NB4 (cell line): ENCODE data around the gene SLC41A3.

ENCODE experiments used
- DNase-seq: peaks from one replicate; pipeline ENCODE4 v3.0.0; 2010; ENCODE audit warnings: low read depth
- H3K4me3 ChIP-seq: one replicate; pipeline ENCODE4 v1.5.1; 2011; ENCODE audit warnings: mild to moderate bottlenecking, low read depth, low read length, moderate library complexity
- MYC ChIP-seq: IDR thresholded peaks from 2 replicates; pipeline ENCODE4 v1.6.1; 2011; ENCODE audit warnings: low read depth, low read length
- POLR2A ChIP-seq: IDR thresholded peaks from 2 replicates; pipeline ENCODE4 v1.6.1; 2011; ENCODE audit warnings: mild to moderate bottlenecking; ENCODE audit not compliant: insufficient read length; ENCODE audit errors: extremely low read depth
- TF ChIP-seq, protein P1 (sequence below): IDR thresholded peaks from 2 replicates; pipeline ENCODE4 v1.6.1; 2011; ENCODE audit warnings: low read depth, low read length
- TF ChIP-seq, protein P2 (sequence below): IDR thresholded peaks from one replicate; pipeline ENCODE4 v1.5.1; 2012; ENCODE audit warnings: low read depth, low read length

Gene SLC41A3

DNA sequence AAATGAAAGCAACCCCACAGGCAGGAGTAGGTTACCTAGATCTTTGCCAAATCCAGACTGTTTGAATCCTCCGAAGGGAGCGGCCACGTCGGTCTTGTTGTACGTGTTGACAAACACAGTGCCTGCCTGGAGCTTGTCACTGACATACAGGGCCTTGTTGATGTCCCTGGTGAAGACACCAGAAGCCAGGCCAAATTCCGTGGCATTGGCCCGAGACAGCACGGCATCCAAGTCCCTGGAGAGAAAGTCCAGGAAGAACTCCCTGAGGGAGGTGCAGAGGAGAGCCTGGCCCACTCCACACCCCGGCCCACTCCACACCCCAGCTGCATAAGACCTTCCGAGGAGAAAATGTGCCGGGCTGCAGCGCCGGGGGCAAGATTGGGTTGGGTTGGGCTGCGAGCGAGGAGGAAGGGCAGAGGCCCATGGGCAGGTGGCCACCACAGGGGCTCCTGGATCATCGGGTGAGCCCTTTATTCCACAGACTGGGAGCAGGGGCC, 21.8 kb upstream of the SLC41A3 start:
- TF ChIP-seq MYC (no peak), POLR2A (no peak)
- TF ChIP-seq, protein P1, sequence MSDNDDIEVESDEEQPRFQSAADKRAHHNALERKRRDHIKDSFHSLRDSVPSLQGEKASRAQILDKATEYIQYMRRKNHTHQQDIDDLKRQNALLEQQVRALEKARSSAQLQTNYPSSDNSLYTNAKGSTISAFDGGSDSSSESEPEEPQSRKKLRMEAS: no peak
- TF ChIP-seq, protein P2, sequence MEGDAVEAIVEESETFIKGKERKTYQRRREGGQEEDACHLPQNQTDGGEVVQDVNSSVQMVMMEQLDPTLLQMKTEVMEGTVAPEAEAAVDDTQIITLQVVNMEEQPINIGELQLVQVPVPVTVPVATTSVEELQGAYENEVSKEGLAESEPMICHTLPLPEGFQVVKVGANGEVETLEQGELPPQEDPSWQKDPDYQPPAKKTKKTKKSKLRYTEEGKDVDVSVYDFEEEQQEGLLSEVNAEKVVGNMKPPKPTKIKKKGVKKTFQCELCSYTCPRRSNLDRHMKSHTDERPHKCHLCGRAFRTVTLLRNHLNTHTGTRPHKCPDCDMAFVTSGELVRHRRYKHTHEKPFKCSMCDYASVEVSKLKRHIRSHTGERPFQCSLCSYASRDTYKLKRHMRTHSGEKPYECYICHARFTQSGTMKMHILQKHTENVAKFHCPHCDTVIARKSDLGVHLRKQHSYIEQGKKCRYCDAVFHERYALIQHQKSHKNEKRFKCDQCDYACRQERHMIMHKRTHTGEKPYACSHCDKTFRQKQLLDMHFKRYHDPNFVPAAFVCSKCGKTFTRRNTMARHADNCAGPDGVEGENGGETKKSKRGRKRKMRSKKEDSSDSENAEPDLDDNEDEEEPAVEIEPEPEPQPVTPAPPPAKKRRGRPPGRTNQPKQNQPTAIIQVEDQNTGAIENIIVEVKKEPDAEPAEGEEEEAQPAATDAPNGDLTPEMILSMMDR: no peak
- no peak overlapping the region for H3K4me3 ChIP-seq
- DNase-seq: no peak

DNA sequence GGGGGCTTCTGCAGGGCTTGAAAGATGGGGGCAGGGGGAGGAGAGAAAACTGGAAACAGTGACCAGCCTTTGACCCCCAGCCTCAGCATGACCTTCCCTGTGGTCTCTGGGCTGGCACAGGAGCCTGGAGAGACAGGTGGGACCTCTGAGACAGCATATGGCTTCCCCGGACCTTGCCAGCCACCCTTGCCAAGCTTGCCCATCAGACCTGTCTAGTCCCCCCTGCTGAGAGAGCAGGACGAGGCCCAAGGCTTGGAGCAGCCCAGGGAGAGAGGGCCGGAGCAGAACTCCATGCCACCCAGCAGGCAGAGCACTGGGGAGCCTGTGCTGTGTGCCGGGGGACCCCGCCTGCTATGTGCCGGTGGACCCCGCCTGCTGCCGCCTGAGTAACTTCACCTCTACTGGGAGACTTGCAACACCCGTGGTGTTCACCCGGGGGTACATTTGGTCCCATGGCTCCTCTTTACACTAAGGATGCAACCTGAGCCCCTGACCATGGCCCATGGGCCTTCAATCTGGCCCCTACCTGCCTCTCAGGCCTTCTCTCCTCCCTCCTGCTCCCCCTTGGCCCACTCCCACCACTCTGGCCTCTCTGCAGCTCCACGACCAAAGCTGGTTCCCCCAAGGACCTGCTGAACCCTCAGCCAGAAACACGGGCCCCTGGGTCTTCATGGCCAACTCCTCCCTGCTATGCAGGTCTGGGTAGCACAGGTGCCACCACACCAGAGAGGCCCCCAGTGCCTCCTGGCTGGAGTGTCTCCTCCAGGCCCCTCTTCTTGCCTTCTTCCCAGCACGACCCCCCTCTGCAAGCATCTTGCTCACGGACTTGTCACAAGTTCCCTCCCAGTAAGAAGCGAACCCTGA, 21.1 kb upstream of the SLC41A3 start:
- TF ChIP-seq, protein P1: no peak
- TF ChIP-seq MYC: no peak
- no peak for TF ChIP-seq POLR2A
- TF ChIP-seq, protein P2: no peak

DNA sequence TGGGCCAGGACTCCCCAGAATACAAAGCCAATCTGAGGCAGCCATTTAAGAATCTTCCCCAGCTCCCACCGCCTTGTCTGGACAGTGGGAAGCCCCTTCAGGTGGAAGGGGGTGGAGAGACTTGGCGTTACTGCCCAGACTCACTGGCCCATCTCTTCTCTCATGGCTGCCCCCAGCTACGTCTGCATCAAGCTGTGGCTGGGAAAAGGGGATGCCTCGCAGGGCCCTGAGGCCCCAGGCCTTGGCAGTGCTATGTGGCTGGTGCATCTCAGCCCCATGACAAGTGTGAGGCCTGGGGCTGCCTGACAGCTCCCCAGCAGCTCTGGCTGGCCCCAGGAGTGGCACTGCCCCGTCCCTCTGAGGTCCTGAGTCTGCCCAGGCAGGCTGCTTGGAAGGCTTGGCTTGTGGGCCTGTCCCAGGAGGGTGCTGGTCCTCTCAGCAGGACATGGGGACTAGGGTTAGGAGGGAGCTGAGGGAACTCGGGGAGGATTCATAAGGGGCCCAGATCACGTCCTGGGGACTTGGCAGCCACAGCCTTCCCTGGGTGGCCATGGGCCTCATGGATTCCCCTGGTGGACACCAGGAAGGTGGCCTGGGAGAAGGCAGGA, 20.2 kb upstream of the SLC41A3 start:
- H3K4me3 ChIP-seq: no peak overlapping the region
- DNase-seq: no peak
- no peak for TF ChIP-seq POLR2A
- TF ChIP-seq, protein P1: no peak

More for the DNA sequence above, 21.1 kb upstream of the SLC41A3 start:
- H3K4me3 ChIP-seq: no peak overlapping the region
- no peak for DNase-seq

DNA sequence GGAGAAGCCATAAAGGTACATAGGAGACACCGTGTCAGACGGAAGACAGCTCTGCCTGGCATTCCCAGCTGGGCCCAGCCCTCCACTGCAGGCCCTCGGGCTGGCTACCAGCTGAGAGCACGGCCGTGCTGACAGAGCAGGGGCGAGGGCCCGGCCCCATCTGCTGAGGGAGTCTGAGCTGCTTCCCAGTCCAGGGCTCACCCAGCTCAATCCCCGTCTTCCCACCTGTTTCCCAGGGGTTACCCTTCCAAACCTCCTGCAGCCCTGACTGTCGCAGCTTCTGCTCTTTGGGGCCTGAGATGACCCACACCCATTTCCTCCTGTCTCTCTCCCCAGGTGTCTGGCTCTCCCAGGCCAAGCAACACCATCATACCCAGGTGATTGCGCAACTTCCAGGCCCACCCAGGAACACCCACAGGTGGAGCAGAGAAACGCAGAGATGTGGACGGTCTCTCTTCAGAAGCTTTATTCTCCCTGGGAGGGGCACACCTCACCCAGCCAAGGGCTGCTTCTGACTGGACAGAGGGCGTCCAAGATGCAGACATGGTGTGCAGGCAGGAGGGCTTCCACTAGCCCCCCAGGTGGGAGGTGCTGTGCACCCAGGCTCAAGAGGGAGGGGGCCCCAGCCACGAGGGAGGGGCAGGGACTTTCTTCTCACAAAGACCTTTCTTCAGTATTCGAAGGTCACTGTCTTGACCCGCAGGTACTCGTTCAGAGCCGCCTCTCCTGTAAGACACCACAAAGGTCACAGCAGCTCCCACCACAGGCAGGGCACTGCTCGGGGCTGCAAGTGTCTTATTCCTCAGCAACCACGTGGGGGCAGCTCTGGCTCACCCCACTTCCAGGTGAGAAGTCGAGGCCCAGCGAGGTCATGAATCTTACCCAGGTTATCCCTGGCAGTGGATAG, 19.4 kb upstream of the SLC41A3 start:
- TF ChIP-seq, protein P2: no peak
- TF ChIP-seq, protein P1: no peak
- no peak for TF ChIP-seq POLR2A
- no peak for TF ChIP-seq MYC
- H3K4me3 ChIP-seq: no peak overlapping the region
- peak; percentile 13 for DNase-seq

DNA sequence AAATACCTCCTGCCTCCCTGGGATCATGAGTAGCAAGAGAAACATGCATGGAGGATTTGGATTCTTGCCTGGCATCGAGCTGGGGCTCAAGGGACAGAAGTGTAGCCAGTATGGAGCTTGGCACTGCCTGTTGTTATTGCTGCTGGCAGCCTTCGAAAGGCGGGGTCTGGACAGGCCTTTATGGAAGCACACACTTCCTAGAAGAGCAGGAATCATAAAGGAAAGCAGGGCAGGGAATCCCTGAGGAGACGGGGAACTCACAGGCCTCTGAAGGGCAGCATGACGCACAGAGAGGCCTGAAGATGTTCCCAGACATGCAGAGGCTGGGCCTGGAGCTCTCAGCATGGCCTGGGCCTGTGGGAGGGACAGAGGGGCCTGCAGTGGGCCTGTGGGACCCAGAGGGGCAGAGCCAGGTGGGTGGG, 18.6 kb upstream of the SLC41A3 start:
- TF ChIP-seq, protein P1: no peak
- TF ChIP-seq POLR2A (no peak), MYC (no peak)
- TF ChIP-seq, protein P2: no peak
- no peak for DNase-seq
- no peak overlapping the region for H3K4me3 ChIP-seq
